ENCODE results near the gene PPP3CA.

DNA sequence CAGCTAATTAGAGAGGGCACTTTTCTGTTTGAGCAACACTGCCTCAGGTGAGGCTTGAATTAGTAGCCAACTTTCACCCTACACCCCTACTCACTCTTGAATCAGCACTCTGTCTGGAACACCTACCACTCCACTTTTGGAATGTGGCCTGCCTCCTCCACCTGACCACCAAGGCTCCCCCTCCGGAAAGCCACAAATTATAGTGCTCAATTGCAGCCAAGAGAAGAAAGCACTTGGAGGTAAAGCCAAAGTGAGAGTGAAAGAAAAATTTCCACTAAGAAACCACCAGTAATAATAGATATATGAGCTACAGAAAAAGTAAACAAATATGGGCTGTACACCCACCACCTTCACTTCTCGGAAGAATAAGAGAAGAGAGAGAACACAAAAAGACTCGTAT lies 41.1 kb downstream of the PPP3CA start:
- TF ChIP-seq, protein P1, sequence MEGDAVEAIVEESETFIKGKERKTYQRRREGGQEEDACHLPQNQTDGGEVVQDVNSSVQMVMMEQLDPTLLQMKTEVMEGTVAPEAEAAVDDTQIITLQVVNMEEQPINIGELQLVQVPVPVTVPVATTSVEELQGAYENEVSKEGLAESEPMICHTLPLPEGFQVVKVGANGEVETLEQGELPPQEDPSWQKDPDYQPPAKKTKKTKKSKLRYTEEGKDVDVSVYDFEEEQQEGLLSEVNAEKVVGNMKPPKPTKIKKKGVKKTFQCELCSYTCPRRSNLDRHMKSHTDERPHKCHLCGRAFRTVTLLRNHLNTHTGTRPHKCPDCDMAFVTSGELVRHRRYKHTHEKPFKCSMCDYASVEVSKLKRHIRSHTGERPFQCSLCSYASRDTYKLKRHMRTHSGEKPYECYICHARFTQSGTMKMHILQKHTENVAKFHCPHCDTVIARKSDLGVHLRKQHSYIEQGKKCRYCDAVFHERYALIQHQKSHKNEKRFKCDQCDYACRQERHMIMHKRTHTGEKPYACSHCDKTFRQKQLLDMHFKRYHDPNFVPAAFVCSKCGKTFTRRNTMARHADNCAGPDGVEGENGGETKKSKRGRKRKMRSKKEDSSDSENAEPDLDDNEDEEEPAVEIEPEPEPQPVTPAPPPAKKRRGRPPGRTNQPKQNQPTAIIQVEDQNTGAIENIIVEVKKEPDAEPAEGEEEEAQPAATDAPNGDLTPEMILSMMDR (IDR thresholded peaks at IDR 0.05): no peak
- no peak for TF ChIP-seq POLR2A (IDR thresholded peaks at IDR 0.05)
